Measurements from ENCODE around the gene TBX5. TPM values are rescaled to one million over a fixed set of nuclear protein-coding genes. Genes with fewer than 3 reads are reported as not detected.

The TBX5 gene
- total RNA-seq, 2 donors from 2014 or later, result 238 to 345 TPM

DNA sequence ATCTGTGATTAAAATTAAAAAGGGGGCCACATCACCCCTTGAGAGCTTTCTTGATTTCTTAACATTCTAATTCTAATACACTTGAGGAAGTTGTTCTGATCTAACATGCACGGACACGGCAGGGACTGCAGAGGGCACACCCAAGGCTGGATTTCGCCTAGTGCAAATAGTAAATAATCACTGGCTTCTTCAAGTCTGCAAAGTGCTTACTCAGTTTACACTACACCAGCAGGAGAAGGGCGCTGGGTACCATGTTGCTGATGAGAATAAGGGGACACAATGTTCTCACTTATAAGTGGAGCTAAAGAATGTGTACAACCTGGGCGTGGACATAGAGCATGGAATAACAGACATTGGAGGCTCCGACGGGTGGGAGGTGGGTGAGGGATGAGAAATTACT lies 34.2 kb downstream of the TBX5 start:
- H3K27me3 ChIP-seq, result no peaks in the 10 kb centered on the region
- H3K36me3 ChIP-seq, result peaks cover 45% of the 10 kb centered on the region
- peaks cover 0 to 24% of the 10 kb centered on the region in 2 donors for H3K4me1 ChIP-seq
- TF ChIP-seq, protein P1, sequence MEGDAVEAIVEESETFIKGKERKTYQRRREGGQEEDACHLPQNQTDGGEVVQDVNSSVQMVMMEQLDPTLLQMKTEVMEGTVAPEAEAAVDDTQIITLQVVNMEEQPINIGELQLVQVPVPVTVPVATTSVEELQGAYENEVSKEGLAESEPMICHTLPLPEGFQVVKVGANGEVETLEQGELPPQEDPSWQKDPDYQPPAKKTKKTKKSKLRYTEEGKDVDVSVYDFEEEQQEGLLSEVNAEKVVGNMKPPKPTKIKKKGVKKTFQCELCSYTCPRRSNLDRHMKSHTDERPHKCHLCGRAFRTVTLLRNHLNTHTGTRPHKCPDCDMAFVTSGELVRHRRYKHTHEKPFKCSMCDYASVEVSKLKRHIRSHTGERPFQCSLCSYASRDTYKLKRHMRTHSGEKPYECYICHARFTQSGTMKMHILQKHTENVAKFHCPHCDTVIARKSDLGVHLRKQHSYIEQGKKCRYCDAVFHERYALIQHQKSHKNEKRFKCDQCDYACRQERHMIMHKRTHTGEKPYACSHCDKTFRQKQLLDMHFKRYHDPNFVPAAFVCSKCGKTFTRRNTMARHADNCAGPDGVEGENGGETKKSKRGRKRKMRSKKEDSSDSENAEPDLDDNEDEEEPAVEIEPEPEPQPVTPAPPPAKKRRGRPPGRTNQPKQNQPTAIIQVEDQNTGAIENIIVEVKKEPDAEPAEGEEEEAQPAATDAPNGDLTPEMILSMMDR (IDR thresholded peaks at IDR 0.05), result no peak
- H3K4me3 ChIP-seq, result no peak overlapping the region
- no peak for DNase-seq (ENCODE audit: low spot score)
- H3K27ac ChIP-seq, result no peak overlapping the region
- H3K9me3 ChIP-seq, result no peaks in the 10 kb centered on the region

DNA sequence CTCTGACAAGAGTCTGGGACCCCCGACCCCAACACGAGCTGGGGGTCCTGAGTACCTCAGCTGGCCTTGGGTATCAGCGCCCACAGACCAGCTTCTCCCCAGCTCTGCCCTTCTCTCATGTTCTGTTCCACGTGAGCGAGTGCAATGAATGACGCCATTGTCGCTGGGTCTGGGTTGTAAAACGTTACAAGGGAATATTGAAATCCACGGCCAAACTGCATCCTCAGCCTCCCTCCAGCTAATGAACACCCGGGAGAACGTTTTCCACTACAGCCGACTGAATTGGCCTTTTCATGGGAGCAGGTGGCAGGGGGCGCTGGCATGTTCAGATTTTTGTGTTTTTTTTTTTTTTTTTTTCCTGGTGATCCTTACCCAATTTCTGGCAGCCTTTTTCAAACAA lies 34.7 kb downstream of the TBX5 start:
- Histone ChIP-seq H3K4me1 (peaks cover 0 to 24% of the 10 kb centered on the region in 2 donors), H3K9me3 (no peaks in the 10 kb centered on the region), H3K27ac (no peak overlapping the region), H3K27me3 (no peaks in the 10 kb centered on the region), H3K4me3 (no peak overlapping the region), H3K36me3 (peaks cover 47% of the 10 kb centered on the region)
- TF ChIP-seq, protein P1 (IDR thresholded peaks at IDR 0.05), result no peak
- no peak for DNase-seq (ENCODE audit: low spot score)

DNA sequence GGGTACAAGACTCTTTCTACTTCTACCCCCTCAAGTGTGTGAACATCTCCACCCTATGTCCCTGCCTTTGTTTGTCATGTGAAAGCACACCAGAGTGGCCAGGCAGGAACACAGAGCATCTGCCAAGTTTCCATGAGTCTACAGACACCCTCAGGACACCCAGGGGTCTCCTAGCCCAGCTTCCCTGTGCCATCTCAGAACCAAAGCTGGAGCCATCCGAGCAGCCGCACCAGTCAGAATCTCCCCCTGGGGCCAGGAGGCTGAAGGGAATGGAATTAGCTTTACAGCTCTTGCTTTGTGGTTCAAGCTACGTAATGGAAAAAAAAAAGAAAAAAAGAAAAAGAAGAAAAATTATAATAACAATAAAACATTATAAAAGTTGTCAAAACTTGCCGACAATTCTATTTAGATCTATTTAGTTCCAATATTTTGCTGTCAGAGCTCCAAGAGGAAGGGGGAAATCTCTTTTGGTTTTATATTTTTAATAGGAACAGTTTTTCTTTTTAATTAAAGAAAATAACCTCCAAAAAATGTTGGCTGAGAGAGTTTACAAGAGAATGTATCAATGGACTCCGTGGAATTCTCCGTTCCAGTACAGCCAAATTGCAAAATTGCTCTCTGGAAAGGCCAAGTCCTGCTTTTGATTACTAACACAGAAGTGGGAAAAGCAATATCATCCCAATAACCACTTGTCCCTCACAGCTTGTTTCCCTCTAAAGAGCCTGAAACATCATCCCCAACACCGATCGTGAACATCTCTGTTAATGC lies 37.1 kb downstream of the TBX5 start:
- H3K4me1 ChIP-seq, result peaks cover 0 to 24% of the 10 kb centered on the region in 2 donors
- H3K4me3 ChIP-seq, result no peak overlapping the region
- H3K27ac ChIP-seq, result peak overlapping the region; percentile 47 to 76
- TF ChIP-seq, protein P1 (IDR thresholded peaks at IDR 0.05), result no peak
- peaks cover 47% of the 10 kb centered on the region for H3K36me3 ChIP-seq
- H3K27me3 ChIP-seq, result no peaks in the 10 kb centered on the region
- H3K9me3 ChIP-seq, result no peaks in the 10 kb centered on the region
- peak; percentile 71 for DNase-seq (ENCODE audit: low spot score)

DNA sequence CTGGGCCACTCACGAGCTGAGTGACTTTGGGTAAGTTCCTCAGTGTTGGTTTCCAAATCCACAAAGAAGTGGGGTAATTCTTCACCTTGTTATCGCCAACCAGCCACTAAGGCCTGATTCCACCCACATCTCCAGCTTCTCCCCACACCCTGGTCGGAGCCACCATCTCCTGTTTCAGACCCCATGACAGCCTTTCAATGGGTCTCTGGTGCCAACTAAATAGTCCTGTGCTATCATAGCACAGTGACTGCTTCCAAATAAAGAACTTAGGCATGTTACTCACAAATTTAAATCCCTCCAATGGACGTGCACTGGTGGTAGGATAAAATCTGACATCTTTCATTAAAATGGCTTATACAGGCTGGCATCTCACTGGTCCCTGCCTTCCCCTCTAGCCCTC lies 44.0 kb downstream of the TBX5 start:
- no peaks in the 10 kb centered on the region for H3K9me3 ChIP-seq
- H3K27ac ChIP-seq, result peak overlapping the region; percentile 52 to 55
- H3K4me1 ChIP-seq, result peaks cover 0 to 14% of the 10 kb centered on the region in 2 donors
- no peaks in the 10 kb centered on the region for H3K27me3 ChIP-seq
- TF ChIP-seq, protein P1 (IDR thresholded peaks at IDR 0.05), result no peak
- no peak overlapping the region for H3K4me3 ChIP-seq
- peaks cover 81% of the 10 kb centered on the region for H3K36me3 ChIP-seq
- DNase-seq (ENCODE audit: low spot score), result no peak

DNA sequence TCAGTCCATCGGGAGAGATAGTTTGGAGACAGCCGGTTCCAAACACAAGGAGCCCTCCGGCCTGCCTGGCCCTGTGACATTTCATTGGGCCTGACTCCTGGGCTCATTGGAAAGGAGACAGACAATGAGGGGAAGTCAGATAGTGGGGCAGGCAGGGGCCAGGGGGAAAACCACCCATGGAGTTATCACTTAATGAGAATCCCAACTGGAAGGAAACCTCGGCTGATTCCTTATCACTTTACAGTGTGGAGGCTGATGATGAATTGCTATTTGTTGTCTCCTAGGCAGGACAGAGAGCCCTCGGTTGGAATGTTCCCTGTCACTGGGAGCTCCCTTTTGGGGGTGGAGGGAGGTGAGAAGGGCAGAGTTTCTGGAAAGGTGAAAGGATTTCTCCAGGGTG lies 44.4 kb downstream of the TBX5 start:
- no peaks in the 10 kb centered on the region for H3K27me3 ChIP-seq
- peak overlapping the region in 1 of 2 donors; percentile 55 for H3K27ac ChIP-seq
- TF ChIP-seq, protein P1 (IDR thresholded peaks at IDR 0.05), result no peak
- no peaks in the 10 kb centered on the region for H3K9me3 ChIP-seq
- H3K4me3 ChIP-seq, result no peak overlapping the region
- H3K36me3 ChIP-seq, result peaks cover 81% of the 10 kb centered on the region
- no peak for DNase-seq (ENCODE audit: low spot score)
- H3K4me1 ChIP-seq, result peaks cover 0 to 14% of the 10 kb centered on the region in 2 donors

All from right atrium auricular region (tissue), 2 donors.